Keratinocyte (primary cell): Measurements from ENCODE around the gene BTBD10. TPM values are rescaled to one million over a fixed set of nuclear protein-coding genes. Genes with fewer than 3 reads are reported as not detected.

Experiments
- DNase-seq: peaks from one replicate; pipeline ENCODE4 v3.0.0-alpha.2; 2011; ENCODE audit warnings: low read depth, missing footprints, low spot score
- FAIRE-seq: peaks from 2 replicates; lab custom pipeline; 2011; peaks lifted over from hg19 to GRCh38; lab: Jason Lieb, UNC
- H2AFZ ChIP-seq: 2 replicates; pipeline ENCODE4 v1.6.0; 2012; ENCODE audit warnings: low read length, control low read depth, inconsistent platforms; ENCODE audit not compliant: control insufficient read depth
- H3K27ac ChIP-seq: 2 replicates; pipeline ENCODE4 v1.5.1; 2011; ENCODE audit warnings: low read length; ENCODE audit not compliant: control insufficient read depth, insufficient read depth
- H3K27me3 ChIP-seq: 3 replicates; pipeline ENCODE4 v1.6.0; 2011; ENCODE audit warnings: low read length; ENCODE audit not compliant: control insufficient read depth, insufficient read depth; ENCODE audit errors: extremely low read depth
- H3K36me3 ChIP-seq, 2 experiments: 2 replicates in 1 of 2; 3 replicates in 1 of 2; pipeline ENCODE4 v1.5.1; 2011; ENCODE audit warnings: low read length in 2 of 2, mild to moderate bottlenecking in 1 of 2; ENCODE audit not compliant: control insufficient read depth in 2 of 2, insufficient read depth in 2 of 2; ENCODE audit errors: extremely low read depth in 1 of 2
- H3K4me1 ChIP-seq: 3 replicates; pipeline ENCODE4 v1.5.1; 2011; ENCODE audit warnings: low read length; ENCODE audit not compliant: control insufficient read depth, insufficient read depth; ENCODE audit errors: extremely low read depth
- H3K4me2 ChIP-seq: 3 replicates; pipeline ENCODE4 v1.6.0; 2011; ENCODE audit warnings: low read depth, low read length; ENCODE audit not compliant: control insufficient read depth, insufficient read depth; ENCODE audit errors: extremely low read depth
- H3K4me3 ChIP-seq, 3 experiments: fragments of 200-600 bp in 1 of 3; sonication (generic) in 1 of 3; 2 replicates in 2 of 3; 3 replicates in 1 of 3; pipeline ENCODE4 v1.5.1; 2011 to 2016; ENCODE audit warnings: low read length in 3 of 3, mild to moderate bottlenecking in 3 of 3, control low read depth in 2 of 3, inconsistent platforms in 1 of 3, low read depth in 1 of 3, mixed read lengths in 1 of 3, mixed run types in 1 of 3, moderate library complexity in 1 of 3; ENCODE audit not compliant: control insufficient read depth in 2 of 3, insufficient read depth in 2 of 3; ENCODE audit errors: extremely low read depth in 1 of 3
- H3K79me2 ChIP-seq: 2 replicates; pipeline ENCODE4 v1.6.0; 2012; ENCODE audit warnings: low read length; ENCODE audit not compliant: control insufficient read depth, insufficient read depth
- H3K9ac ChIP-seq: 3 replicates; pipeline ENCODE4 v1.6.0; 2011; ENCODE audit warnings: low read length; ENCODE audit not compliant: control insufficient read depth, insufficient read depth; ENCODE audit errors: extremely low read depth
- H3K9me1 ChIP-seq: 3 replicates; pipeline ENCODE4 v1.6.0; 2011; ENCODE audit warnings: low read length; ENCODE audit not compliant: control insufficient read depth, insufficient read depth; ENCODE audit errors: extremely low read depth
- H3K9me3 ChIP-seq: 2 replicates; pipeline ENCODE4 v1.5.1; 2012; ENCODE audit warnings: low read depth, low read length; ENCODE audit not compliant: control insufficient read depth
- H4K20me1 ChIP-seq: 3 replicates; pipeline ENCODE4 v1.6.0; 2011; ENCODE audit warnings: low read length; ENCODE audit not compliant: control insufficient read depth, insufficient read depth; ENCODE audit errors: extremely low read depth
- EZH2 ChIP-seq: IDR thresholded peaks from one replicate; pipeline ENCODE4 v1.6.1; 2012; ENCODE audit warnings: inconsistent platforms, mild to moderate bottlenecking, low read length, moderate library complexity
- dilution Hi-C: fragments of 300-500 bp; cut with MboI; formaldehyde crosslinking; loops from one replicate; pipeline ENCODE4 v1.7.0; 2020; ENCODE audit warnings: low sequenced_read_pairs; ENCODE audit not compliant: extremely low pct_ligation_motif_present
- polyA plus RNA-seq, 5 experiments: library from polyadenylated mRNA; depleted of rRNA in 3 of 5; stranded (reverse) in 3 of 5; stranded (forward) in 1 of 5; unstranded in 1 of 5; fragments of >200 nt; gene quantifications; 1 replicate in 1 of 5; 2 replicates in 3 of 5; 3 replicates in 1 of 5; pipeline versions ENCODE4 v1.2.1 to v1.2.3, GENCODE V29; 2011 to 2012; ENCODE audit warnings: missing spikeins in 2 of 5, low read depth in 1 of 5, low replicate concordance in 1 of 5
- TF ChIP-seq, protein P1 (sequence below), 3 experiments: IDR thresholded peaks in 1 of 3; conservative IDR thresholded peaks in 1 of 3; optimal IDR thresholded peaks in 1 of 3; 2 replicates in 2 of 3; 3 replicates in 1 of 3; pipeline versions ENCODE3 to v1.5.1; 2011; ENCODE audit warnings: low read length in 3 of 3, mild to moderate bottlenecking in 3 of 3, moderate library complexity in 2 of 3, control low read depth in 1 of 3, inconsistent platforms in 1 of 3; ENCODE audit not compliant: insufficient read depth in 2 of 3; ENCODE audit errors: extremely low read depth in 1 of 3

BTBD10 gene
- polyA plus RNA-seq, 1 donor (not counting 4 experiments of a cell fraction or from before 2014, with no cell fraction given) = 76.0 TPM

DNA sequence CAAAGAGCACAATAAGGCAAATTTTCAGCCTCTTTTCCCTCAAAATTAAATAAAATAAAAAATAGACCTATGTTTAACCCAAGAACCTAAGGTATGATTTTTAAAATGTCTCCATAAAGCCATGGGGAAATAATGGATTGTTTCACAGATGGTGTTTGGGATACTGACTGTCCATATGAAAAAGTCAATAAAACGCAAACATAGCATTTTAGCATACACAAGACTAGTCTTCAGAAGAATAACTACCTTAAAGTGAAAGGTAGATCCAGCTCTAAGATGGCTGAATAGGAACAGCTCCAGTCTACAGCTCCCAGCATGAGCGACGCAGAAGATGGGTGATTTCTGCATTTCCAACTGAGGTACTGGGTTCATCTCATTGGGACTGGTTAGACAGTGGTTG, 16.7 kb upstream of the BTBD10 start:
- dilution Hi-C loops = no loop called here
- Histone ChIP-seq H4K20me1 (no peaks in the 10 kb centered on the region), H3K36me3 (no peaks in the 10 kb centered on the region), H3K27me3 (no peaks in the 10 kb centered on the region), H3K27ac (no peak overlapping the region), H3K9ac (no peak overlapping the region), H3K4me2 (no peak overlapping the region), H3K9me3 (no peaks in the 10 kb centered on the region), H3K9me1 (no peaks in the 10 kb centered on the region), H3K4me1 (no peaks in the 10 kb centered on the region), H3K4me3 (no peak overlapping the region), H3K79me2 (no peaks in the 10 kb centered on the region), H2AFZ (no peak overlapping the region)
- FAIRE-seq = no peak
- no peak for DNase-seq
- TF ChIP-seq, protein P1, sequence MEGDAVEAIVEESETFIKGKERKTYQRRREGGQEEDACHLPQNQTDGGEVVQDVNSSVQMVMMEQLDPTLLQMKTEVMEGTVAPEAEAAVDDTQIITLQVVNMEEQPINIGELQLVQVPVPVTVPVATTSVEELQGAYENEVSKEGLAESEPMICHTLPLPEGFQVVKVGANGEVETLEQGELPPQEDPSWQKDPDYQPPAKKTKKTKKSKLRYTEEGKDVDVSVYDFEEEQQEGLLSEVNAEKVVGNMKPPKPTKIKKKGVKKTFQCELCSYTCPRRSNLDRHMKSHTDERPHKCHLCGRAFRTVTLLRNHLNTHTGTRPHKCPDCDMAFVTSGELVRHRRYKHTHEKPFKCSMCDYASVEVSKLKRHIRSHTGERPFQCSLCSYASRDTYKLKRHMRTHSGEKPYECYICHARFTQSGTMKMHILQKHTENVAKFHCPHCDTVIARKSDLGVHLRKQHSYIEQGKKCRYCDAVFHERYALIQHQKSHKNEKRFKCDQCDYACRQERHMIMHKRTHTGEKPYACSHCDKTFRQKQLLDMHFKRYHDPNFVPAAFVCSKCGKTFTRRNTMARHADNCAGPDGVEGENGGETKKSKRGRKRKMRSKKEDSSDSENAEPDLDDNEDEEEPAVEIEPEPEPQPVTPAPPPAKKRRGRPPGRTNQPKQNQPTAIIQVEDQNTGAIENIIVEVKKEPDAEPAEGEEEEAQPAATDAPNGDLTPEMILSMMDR (optimal IDR thresholded peaks at IDR 0.05 in 1 of 3, IDR thresholded peaks at IDR 0.05 in 1 of 3, conservative IDR thresholded peaks at IDR 0.05 in 1 of 3; ENCODE audit: extremely low read depth in 1 of 3, insufficient read depth in 2 of 3, low read length in 3 of 3) = no peak
- no peak for TF ChIP-seq EZH2

DNA sequence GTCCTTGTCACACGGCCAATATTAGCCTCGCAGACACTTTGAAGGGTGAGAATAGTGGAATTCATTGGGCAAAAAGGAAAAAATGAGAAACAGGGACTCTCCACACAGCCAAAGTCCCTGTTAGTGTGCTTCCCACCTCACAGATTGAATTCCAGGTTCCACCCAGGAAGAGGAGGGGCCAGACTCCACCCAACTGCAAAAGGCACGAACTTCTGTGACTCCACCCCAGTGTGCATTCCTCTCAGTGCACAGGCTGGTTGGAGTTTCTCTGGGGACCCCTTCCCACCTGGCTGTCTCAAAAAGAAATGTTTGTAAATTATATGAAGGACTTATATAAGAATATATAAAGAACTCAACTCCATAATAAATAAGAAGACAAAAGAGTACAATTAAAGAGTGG, 12.1 kb upstream of the BTBD10 start:
- FAIRE-seq = no peak

More for the DNA sequence above, 12.1 kb upstream of the BTBD10 start:
- no peak for DNase-seq
- dilution Hi-C loops = no loop called here
- H3K36me3 ChIP-seq = no peaks in the 10 kb centered on the region
- no peak overlapping the region for H3K4me2 ChIP-seq
- no peak overlapping the region for H3K27ac ChIP-seq
- no peaks in the 10 kb centered on the region for H3K9me1 ChIP-seq
- H2AFZ ChIP-seq = no peak overlapping the region
- H3K79me2 ChIP-seq = no peaks in the 10 kb centered on the region
- TF ChIP-seq, protein P1 (optimal IDR thresholded peaks at IDR 0.05 in 1 of 3, IDR thresholded peaks at IDR 0.05 in 1 of 3, conservative IDR thresholded peaks at IDR 0.05 in 1 of 3; ENCODE audit: extremely low read depth in 1 of 3, insufficient read depth in 2 of 3, low read length in 3 of 3) = no peak
- TF ChIP-seq EZH2 = no peak
- no peak overlapping the region for H3K9ac ChIP-seq
- H3K4me1 ChIP-seq = no peaks in the 10 kb centered on the region
- H3K4me3 ChIP-seq = no peak overlapping the region
- H4K20me1 ChIP-seq = no peaks in the 10 kb centered on the region
- H3K9me3 ChIP-seq = no peaks in the 10 kb centered on the region
- peaks cover under 1% of the 10 kb centered on the region for H3K27me3 ChIP-seq
